HG02852 (cell line): ENCODE measurements around the gene PTPRN.
A peak's percentile ranks its signal among the peaks of the same experiment; 100 is the strongest.
"Not testable (repeated sequence)": the region's sequence is repeated elsewhere in the genome, so short reads cannot be mapped to it uniquely, and the experiment has no call there.

Source experiments
- ATAC-seq: cut with Tn5 transposase; IDR thresholded peaks from one replicate; pipeline ENCODE4 v1.9.1; 2021; ENCODE audit warnings: mild to moderate bottlenecking, moderate library complexity; ENCODE audit not compliant: unreplicated experiment

PTPRN gene

DNA sequence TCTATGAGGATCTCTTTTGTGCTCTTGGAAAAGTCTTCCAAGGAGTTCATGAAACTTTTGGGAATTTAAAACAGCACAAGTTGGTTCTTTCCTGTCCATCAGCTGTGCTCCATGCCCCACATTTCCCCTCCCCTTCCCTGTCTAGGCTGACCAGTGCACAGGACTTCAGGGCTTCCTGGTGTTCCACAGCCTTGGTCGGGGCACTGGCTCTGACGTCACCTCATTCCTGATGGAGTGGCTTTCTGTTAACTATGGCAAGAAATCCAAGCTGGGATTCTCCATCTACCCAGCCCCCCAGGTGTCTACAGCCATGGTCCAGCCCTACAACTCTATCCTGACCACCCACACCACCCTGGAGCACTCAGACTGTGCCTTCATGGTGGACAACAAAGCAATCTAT is 38.2 kb downstream of the PTPRN start:
- ATAC-seq: no peak

DNA sequence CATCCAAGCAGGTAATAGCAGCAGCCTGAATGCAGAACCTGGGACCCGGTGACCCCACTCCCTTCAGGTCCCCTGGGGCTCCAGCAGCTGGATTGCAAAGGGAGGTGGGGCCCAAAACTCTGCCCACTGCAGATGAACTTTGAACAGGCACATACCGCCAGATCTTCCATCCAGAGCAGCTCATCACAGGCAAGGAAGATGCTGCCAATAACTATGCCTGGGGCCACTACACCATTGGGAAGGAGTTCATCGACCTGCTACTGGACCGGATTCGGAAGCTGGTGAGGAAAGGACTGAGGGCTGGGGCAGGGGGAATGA is 39.2 kb downstream of the PTPRN start:
- ATAC-seq: no peak

DNA sequence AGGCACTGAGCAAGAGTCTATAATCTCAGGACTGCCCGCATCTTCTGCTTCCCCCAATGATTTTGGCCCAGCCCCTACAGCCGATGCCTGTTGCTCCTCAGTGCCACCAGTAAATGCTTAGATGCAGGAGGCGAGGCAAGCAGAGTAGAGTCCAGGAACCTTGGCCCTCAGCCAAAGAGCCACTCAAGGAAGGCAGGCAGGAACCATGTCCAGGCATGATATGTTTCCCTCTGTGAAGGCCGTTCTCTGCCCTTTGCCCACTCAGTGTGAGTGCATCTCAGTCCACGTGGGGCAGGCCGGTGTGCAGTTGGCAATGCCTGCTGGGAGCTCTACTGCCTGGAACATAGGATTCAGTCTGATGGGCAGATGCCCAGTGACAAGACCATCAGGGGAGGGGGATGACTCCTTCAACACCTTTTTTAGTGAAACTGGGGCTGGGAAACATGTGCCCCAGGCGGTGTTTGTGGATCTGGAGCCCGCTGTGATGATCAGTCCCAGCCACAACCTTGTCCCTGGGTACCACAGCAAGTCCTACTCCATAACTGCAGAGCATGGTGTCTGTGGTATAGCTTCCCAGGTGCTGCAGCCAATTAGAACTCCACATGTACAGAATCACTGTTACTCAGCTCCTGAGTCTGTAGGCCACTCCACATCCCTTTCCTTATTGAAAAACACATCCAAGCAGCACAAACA is 39.7 kb downstream of the PTPRN start:
- no peak for ATAC-seq

DNA sequence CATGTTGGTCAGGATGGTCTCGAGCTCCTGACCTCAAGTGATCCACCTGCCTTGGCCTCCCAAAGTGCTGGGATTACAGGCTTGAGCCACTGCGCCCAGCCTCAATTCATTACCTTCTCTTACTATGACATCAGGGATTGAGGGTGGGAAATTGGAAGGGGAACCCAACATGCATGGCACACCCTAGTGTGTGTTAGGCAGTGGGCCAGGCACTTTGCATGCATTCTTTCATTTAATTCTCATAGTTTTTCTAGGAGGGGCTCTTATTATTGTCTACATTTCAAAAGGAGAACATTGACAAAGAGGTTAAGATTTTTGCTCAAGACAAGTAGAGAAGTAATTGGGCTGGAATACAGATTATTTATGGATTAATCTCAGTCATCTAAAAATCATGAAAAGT is 40.9 kb downstream of the PTPRN start:
- ATAC-seq: no peak

DNA sequence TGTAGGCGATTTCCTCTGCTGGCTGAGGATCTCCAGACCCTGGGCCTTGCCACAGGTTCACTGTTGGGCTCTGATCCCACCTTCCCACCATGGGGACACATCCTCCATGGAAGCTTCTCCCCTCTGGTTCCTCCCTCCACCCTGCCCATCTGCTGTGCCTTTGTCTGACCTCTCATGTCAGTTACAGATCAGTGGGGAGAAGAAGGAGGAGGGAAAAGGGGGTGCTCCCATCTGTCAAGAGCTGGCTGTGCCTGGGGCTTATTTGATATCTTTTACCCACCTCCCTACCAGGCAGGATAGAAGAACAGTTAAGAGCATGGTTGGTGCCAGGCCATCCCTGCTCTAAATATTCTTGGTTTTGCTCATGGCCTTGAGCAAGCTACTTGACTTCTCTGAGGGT is 42.3 kb downstream of the PTPRN start:
- ATAC-seq: no peak

DNA sequence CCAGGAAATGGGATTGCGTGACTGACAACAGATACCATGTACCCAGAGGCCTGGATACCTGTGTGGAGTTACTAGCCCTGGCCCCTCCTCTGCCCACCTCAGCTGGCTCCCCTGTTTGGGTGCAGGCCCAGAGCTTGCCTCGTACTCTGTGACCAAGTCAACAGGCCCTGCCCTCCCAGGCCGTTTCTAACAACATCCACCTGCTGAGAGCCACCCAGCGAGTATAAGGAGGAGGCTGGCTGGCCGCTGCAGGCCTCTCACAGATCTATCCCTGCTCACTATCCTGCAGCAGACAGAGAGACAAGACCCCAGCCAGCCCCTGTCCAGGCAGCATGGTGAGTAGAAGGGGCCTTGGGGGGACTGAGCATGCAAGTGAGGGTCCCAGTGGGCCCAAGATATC is 43.0 kb downstream of the PTPRN start:
- no peak for ATAC-seq

DNA sequence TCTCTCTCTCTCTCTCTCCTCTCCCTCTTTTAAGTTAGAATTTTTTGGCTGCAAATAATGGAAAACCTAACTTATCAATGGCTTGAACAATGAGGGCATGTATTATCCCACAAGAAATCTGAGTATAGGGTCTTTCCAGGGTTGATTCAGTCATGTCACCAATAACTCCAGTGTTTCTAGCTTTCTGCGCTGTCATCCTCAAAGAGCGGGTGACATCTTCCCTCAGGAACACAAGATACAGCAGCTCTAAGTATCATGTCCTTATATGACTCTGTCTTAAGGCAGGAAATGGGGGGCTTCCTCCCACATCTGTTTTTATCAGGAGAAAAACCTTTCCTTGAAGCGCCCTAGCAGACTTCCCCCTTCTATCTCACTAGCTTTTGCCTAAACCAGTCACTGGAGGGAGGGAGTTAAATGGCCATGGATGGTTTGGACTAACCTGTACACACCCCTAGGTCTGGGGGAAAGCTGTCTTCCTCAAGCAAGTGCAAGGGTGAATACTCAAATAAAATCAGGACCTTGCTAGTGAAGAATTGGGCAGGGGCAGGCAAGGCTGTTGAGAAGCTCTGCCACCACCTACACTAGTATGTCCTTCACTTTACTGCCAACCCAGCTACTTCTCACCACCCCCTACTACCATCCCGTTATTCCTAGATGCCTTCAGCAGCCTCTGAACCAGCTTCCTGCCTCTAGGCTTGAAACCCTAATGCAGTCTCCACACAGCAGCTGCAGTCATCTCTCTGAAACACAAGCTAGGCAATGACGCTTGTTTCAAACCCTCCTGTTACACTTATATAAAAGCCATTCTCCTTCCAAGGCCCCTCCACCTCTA is 48.0 kb downstream of the PTPRN start:
- ATAC-seq: no peak

DNA sequence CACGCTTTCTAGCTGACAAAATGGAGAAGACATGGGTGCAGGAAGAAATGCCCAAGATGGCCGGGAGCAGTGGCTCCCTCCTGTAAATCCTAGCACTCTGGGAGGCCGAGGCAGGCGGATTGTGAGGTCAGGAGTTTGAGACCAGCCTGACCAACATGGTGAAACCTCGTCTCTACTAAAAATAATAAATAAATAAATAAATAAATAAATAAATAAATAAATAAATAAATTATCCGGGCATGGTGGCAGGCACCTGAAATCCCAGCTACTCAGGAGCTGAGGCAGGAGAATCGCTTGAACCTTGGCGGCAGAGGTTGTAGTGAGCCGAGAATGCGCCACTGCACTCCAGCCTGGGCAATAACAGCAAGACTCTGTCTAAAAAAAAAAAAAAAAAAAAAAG is 50.3 kb downstream of the PTPRN start:
- ATAC-seq: not testable (repeated sequence)

DNA sequence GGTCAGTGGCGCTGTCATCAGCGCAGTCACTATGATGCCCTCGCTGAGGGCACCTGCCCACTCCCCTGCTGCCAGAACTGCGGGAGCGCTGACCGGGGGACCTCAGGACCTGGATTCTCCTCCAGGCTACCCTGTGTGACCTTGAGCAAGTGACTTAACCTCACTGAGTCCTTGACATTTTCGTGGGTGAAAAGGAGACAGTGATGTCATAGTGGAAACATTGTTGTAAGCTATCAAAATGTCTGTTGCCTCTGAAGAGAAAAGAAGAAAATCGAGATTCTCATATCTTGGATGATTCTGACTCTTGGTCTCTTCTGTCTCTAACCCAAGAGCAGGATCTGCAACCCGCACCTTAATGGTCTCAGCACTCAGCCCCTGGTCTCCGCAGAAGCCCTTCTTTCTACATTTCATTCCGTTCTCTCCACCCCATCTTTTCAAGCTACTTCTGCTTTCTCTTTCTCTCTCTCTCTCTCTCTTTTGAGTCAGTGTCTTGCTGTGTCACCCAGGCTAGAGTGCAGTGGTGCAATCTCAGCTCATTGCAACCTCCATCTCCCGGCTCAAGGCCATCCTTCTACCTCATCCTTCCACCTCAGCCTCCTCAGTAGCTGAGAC is 54.5 kb downstream of the PTPRN start:
- peak; percentile 23 for ATAC-seq

DNA sequence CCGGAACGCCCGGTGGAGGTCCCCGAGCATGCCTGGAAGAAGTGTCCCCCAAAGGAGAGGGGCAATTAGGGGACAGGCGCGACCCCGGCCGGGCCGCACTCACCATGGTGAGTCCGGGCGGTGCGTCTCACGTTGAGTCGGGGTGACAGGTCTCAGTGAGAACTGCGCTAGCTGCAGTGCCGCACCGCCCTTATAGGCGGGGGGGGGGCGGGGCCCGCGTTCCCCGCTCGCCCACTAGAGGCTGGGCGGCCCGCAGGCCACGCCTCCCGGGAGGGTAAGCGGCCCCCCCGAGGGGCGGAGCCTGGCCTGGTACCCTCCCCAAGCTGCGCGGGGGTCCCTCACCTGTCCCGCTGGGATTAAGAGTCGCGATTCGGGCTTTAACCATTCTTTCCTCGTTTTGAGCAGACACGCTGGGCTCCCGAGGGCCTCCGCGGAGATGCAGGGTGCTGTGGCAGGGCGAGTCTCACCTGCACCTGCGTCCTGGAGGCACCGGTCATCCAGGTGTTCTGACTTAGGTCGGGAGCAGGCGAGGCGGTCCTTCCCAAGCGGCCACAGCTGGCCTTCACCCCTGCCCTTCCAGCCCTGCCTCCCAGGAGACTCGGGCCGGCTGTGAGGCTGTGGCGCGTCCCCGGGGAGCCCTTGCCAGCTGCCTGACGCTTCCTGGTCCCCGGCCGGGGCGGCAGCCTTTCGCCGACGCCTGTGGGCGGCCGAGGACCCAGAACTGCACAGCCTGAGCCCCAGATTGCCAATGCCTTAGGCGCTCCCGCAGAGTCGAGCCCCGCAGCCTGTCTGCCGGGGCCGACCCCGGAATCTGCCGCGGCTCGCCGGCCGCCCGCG is 55.2 kb downstream of the PTPRN start, which contains the start of gene TUBA4A:
TSS of gene TUBA4A (minus strand) at position 166 of the 837 bp plus-strand sequence. CDS start at position 106, 60 bp downstream.
- ATAC-seq: peak; percentile 53

DNA sequence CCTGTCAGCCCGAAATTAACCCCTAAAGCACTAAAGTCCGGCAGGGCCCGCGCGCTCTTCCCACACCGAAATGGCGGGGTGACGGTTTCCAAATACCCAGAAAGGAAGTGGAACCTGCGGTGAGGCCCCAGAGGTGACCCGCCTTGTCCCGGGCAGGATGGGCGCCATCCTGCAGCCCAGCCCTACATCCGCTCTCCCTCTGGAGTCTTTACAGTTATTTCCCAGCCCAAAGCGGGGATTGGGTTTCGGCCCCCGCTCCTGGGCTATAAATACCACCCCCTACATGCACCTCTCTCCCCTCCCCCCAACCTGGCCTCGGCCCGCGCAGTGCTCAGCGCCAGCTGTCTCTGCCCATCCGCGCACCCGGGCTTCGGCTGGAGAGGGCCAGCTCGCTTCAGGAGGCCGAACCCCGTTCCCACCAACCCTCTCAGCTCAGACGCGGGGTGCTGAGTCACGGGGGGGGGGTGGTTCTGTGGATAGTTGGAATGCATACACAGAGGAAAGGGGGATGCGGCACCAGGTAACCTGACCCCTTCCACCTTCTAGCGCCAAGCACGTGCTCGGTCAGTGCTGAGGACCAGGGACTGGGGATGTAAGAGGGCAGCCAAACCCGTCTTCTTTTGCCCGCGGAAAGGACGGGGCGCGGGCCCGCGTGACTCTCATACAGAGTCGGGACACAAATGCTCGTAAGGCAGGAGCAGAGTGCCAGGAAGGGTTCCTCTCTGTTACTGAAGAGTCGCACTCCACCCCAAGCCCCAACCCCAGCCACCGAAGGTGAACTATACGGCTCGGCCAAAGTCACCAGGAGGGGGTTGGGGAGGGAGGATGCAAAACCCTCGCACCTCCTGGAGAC is 56.1 kb downstream of the PTPRN start, which contains the start of gene TUBA4B:
TSS of gene TUBA4B (plus strand) at position 344 of the 853 bp plus-strand sequence. CDS start at position 509, 165 bp downstream.
- peak; percentile 21 for ATAC-seq

DNA sequence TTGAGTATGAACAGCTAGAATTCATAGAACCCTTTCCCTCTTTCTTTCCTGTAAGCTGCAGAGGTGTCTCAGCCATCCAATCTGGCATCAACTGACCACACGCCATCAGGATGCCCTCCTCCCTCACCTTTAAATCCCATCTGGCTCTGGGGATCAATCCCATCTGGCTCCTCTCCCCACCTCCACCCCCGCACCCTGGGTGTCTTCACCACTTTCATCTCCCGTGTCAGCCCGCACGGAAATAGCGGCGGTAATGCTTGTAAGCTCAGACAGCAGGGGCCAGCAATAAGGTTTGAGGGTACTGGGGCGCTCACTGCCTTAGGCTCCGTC is 56.7 kb downstream of the PTPRN start:
- ATAC-seq: no peak

DNA sequence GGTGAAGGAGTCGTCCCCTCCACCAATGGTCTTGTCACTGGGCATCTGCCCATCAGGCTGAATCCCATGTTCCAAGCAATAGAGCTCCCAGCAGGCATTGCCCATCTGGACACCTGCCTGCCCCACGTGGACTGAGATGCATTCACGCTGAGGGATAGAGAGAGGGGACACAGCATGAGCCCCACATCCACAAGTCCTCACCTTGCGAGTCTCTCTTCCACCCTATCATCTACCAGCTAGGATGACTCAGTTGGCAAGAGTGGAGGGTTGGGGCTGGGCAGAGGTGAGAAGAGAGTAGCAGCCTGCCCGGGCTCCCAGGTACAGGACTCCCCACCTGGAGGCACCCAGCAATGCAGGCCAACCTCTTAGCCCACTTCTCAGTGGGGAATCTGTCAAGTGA is 57.1 kb downstream of the PTPRN start:
- no peak for ATAC-seq

DNA sequence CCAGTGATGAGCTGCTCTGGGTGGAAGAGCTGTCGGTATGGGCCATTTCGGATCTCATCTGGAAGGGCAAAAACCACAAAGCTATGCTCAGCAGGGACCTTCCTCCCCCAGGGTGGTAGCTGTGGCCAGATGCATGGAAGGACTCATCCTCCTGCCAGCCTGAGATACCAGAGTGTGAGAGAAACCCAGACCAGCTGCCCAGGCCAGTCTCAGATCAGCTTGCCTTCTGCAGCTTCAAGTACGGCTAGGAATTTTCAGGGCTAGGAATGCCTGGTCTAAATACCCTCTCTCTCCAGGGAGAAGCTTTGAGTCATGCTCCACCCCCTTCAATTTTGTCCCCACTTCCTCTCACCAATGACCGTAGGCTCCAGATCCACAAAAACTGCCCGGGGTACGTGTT is 57.5 kb downstream of the PTPRN start:
- ATAC-seq: no peak

DNA sequence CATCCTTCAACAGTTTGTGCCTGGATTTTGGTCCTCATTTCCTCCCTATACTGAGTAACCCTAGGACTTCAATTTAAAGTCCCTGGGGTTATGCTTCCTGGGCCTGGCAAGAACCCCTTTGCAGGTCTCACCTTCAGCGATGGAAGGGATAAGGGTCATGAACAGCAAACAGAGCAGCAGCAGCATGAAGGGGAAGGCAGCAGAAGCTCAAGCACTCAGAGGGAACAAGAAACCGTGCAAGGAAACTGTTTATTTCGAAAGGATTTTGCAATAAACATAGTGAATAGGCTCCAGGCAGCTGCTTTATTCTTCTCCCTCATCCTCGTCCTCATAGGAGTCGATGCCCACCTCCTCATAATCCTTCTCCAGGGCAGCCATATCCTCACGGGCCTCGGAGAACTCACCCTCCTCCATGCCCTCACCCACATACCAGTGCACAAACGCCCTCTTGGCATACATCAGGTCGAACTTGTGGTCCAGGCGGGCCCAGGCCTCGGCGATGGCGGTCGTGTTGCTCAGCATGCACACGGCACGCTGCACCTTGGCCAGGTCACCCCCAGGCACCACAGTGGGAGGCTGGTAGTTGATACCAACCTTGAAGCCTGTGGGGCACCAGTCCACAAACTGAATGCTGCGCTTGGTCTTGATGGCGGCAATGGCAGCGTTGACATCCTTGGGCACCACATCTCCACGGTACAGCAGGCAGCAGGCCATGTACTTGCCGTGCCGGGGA is 59.0 kb downstream of the PTPRN start:
- ATAC-seq: no peak

DNA sequence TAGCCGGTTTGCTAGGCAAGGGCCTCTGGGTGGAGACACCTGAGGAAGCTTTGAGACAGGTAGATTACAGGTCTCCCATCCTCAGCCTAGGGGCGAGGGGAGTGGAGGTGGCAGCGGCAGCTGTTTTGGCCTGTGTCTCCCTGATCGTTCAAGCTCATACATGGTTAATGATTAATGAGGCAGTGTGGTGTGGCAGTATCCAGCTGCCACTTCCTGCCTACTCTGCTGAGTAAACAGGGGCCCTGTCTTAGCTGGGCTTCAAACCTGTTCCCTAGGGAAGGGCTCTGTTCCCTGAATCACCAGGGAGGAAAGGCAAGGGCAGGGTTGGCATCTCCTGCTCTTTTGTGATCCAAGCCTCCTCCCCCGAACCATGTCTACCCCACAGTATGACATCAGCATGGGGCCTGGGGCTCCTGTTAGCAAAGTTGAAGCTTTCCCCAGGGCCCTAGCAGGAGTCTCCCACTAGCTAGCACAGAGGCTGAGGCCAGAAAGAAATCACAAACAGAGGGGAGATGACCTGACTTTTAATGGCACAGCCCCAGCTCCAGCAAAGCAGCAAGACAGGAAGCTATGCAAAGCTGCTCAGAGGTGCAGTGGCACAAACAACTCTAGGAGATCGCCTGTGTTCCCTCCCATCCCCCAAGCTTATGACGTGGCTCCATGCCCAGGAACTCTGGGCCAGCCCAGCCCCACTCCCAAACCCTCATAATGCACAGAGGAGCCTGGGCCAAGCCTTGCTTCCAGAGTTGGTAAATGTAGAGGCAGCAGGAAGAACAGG is 59.8 kb downstream of the PTPRN start:
- no peak for ATAC-seq

DNA sequence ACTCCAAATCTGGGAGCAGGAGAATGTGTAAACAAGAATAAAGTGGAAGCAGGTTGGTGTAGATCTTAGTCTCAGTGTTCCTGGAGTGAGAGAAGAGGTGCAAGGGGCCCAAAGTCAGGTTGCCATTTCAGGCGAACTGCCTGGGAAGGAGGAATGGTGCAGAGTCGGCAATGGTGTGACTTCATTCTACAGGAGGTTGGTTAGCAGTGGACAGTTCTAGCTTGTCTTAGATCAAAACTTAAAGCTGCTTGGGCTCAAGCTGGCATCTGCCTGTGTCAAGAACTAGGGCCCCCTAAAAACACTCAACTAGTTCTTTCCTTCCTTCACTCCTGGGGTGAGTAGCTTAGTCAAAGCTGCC is 60.4 kb downstream of the PTPRN start:
- ATAC-seq: no peak

DNA sequence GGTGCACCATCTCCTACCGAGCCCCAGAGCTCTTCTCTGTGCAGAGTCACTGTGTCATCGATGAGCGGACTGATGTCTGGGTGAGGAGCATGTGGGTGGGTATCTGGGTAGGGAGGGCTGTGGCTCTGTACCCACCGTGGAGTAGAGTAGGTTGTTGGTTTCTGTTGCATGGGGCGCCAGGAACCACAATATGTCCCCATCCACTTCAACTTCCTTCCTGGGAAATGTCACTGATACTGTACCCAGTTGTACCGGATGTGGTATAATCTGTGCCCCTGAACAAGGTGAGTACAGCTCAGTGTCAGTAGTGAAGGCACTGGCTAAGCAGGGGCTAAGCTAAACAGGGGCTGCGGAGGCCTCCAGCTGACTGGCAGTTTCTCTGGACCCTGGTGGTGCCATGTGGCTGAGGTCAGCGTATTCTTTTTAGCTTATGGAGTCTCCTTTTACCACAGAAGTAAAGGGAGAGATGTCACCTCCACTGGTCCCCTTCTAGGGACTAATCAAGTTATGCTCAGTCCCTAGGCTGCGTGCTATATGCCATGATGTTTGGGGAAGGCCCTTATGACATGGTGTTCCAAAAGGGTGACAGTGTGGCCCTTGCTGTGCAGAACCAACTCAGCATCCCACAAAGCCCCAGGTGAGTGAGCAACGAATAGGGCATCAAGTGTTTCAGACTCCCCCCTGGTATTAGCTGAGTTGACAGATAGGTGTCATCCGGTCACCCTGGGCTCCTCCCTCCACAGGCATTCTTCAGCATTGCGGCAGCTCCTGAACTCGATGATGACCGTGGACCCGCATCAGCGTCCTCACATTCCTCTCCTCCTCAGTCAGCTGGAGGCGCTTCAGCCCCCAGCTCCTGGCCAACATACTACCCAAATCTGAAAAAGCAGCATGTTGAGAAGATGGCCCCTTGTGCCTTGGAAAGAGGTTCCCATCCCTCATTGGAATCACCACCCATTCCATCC is 61.2 kb downstream of the PTPRN start:
- ATAC-seq: no peak
